ENCODE results near the gene C1GALT1C1.
"Not testable (repeated sequence)": the region's sequence is repeated elsewhere in the genome, so short reads cannot be mapped to it uniquely, and the experiment has no call there.

The C1GALT1C1 gene

DNA sequence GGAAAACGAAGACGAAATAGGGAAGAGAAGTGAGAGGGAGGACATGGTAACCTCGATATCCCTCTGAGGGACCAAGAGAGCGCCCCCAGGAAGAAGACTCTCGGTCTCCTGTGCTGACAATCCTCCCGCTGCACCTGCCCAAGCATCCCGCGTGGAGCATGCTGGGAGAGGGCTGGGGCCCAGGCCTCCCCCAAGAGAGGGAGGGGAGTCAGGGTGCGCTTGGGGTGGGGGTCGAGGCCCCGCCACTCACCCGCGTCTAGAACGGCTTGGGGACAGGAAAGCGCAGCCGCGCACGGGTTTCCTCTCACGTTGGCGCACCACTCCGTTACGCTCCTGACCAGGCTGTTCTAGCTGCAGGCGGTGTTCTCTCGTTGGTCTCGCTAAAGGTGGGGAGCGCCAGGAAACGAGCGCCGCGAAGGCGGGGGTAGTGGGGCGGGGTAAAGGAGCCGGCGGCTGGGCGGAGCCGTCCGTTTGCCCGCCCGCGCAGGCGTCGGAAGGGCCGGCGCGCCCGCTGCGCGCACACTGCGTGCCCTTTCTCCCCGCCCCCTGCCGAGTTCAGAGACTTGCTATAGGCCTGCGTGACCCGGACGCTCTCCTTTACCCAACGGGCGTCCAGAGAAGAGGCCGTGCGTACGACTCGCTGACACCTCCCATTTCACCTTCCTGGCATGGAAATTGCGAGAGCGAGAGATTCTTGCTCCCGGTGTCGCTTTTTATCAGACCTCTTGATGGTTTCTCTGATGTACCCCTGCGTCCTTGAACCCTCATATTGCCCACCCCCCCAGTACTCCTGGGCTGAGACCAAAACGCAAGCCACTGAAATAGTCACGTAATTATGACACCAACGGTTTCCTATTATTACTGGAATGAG, at the start of gene C1GALT1C1:
Gene C1GALT1C1 (minus strand): TSS at position 388 of the 871 bp plus-strand sequence. CDS start 2,888 bp downstream, outside the sequence.
- peak; percentile 94 for DNase-seq

DNA sequence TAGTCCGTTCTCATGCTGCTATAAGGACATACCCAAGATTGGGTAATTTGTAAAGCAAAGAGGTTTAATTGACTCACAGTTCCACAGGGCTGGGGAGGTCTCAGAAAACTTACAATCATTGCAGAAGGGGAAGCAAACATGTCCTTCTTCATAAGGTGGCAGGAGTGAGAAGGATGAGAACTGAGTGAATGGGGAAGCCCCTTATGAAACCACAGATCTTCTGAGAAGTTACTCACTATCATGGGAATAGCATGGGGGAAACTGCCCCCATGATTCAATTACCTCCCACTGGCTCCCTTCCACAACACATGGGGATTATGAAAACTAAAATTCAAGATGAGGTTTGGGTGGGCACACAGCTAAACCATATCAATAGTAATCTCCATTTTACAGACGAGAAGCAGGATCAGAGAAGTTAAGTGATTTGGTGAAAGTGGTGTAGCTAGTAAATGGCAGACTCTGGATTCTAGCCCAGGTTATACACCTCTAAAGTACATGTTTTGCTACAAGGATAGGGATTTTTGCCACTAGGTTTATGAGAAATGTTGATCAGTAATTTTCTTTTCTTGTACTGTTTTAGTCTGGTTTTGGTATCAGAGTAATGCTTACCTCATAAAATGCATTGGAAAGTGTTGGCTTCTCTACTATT, 47.3 kb upstream of the C1GALT1C1 start:
- DNase-seq = no peak

DNA sequence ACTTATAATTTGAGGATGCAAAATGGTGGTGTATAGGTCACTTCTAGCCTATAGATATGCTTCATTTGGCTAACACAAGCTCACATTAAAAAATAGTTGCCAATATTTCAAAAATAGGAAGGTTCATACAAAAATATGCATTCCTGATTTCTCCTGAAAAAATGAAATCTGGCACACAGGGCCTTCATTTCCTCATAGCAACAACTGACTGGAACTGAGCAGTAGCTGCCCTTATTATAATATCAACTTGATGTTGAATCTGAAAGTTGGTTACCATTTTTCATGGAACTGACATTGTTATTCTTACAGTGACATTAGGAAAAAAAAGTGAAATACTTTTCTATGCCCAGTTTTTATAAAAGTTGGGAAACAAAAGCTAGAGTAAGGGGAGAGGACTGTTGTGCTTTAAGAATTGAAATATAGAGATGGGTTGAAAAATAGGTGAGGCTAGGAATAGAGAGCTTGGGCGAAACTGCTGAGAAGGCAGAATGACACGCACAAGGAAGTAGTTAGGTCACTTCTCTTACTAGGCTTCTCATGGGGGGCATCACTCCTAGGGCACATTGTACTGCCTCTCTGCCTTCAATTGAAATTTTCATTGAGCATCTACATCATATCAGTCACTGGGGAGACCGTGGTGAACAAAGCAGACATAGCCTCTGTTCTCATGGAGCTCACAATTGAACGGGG, 43.1 kb upstream of the C1GALT1C1 start:
- DNase-seq = no peak

DNA sequence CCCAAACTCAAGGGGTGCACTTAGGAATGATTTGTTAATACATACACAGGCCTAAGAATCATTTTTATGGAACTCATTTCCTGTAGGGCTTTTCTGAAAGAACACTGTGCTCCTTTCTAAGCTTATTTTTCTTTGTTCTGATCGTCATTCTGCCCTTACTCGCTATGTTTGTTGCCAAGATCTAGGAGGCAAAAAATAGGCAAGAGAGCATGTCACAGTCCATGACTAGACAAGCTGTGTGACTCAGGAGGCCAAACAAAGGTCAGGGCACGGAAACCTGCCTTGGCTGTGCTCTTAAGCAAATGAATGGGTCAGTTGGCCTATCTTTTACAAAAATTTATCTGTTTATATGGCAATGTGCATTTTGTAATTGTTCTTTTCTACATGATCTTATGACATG, 42.5 kb upstream of the C1GALT1C1 start:
- no peak for DNase-seq

DNA sequence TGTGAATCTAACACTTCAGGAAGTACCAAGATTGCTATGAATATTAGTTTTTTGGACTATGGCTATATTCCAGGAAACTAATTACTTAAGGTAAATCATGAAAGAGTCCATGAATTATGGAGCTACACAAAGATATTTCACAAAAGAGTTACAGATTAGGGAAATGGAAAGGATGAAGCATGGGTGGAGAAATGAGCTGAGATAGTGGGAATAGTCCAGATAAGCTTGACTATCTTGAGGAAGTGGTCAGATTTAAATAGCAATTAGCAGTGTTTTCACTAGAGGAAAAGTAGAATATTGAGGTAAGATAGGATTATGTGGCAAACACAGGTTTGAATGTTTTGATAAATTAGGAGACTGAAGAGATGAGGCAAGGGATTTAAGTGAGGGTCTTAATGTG, 42.1 kb upstream of the C1GALT1C1 start:
- no peak for DNase-seq

- DNase-seq = no peak
Measured at GRCh38 chrX:120668357-120668756, 38.5 kb upstream of the C1GALT1C1 start.

- DNase-seq = not testable (repeated sequence)
Measured at GRCh38 chrX:120664535-120664934, 34.7 kb upstream of the C1GALT1C1 start.

GRCh38 chrX:120664081-120664480, 34.2 kb upstream of the C1GALT1C1 start:
- DNase-seq = no peak

- no peak for DNase-seq
Measured at GRCh38 chrX:120662662-120663061, 32.8 kb upstream of the C1GALT1C1 start.

GRCh38 chrX:120660637-120661036, 30.8 kb upstream of the C1GALT1C1 start:
- no peak for DNase-seq

DNA sequence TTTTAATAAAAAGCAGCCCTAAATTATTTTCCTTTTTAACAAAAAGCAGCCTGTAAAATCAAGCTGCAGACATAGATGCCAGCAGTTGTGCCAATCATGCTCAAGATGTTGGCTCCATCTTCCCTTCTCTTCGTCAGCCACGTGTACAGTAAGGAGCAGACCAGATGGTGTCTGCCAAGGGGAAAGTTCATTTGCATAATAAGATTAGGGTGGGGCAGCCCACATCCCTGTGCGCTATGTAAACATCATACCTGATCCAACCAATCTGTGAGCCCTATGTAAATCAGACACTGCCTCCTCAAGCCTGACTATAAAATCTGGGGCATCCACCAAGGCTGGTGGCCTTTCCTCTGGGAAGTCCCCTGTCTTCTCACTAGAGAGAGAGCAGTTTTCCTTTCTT, 23.1 kb upstream of the C1GALT1C1 start:
- no peak for DNase-seq

DNA sequence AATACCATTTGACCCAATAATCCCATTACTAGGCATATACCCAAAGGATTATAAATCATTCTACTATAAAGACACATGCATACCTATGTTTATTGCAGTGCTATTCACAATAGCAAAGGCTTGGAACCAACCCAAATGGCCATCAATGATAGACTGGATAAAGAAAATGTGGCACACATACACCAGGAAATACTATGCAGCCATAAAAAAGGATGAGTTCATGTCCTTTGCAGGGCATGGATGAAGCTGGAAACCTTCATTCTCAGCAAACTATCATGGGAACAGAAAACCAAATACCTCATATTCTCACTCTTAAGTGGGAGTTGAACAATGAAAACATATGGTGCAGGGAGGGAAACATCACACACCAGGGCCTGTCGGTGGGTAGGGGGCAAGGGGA, 22.4 kb upstream of the C1GALT1C1 start:
- not testable (repeated sequence) for DNase-seq

DNA sequence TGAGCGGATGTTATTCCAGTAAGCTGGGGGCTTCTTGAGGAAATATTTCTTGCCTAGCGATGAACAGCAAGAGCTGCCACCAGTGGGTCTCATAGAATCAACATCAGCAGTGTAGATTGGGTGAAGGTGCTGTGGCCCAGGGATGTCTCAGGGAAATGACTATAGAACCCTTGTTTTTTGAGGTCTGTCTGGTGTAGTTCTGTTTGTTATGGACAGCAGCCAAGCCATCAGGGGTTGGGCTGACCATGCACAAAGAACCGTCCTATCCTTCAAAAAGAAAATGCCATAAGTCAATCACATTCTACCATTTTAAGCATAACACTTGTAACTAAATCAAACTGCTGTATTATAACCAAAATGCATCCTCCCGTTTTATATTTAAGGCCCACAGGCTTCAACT, 17.3 kb upstream of the C1GALT1C1 start:
- DNase-seq = no peak

DNA sequence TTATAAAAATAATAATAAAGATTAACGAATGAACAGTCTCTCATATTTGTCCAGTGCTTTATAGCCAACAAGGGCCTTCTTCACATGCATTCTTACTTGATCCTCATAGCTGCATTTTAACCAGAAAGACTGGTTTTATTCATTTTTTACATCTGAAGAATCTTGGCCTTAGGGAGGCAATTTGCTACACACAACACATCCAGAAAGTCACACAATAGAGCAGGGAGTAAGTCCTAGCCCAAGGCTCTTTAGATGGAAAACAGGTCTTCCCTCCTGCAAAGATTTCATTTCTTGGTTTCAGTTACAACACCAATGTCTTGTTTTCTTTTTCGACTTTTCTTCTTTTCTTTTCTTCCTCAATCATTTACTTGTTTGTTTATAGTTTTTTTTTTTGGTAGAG, 13.0 kb upstream of the C1GALT1C1 start:
- no peak for DNase-seq

GRCh38 chrX:120638619-120639018, 8.8 kb upstream of the C1GALT1C1 start:
- DNase-seq = no peak

- DNase-seq = no peak
Measured at GRCh38 chrX:120625371-120625770, 4.5 kb downstream of the C1GALT1C1 start.

GRCh38 chrX:120617996-120618630, 11.7 kb downstream of the C1GALT1C1 start:
- no peak for DNase-seq

DNA sequence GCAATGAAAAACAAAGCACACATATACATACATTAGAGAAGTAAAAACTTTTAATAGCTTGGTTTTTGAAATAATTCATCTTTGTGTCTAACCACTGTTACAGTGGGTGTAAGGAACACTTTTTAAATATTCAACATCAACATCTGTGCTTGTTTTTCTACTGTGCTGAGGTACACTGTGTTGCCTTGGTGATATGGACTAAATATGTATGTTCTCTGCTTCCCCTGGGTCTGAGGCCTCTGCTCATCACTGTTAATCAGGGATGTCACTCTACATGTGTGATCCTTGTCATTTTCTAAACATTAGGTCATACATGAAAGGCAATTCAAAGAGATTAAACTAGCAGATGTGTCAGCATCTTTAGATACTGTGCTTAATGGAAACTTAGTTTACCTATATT, 15.0 kb downstream of the C1GALT1C1 start:
- no peak for DNase-seq

DNA sequence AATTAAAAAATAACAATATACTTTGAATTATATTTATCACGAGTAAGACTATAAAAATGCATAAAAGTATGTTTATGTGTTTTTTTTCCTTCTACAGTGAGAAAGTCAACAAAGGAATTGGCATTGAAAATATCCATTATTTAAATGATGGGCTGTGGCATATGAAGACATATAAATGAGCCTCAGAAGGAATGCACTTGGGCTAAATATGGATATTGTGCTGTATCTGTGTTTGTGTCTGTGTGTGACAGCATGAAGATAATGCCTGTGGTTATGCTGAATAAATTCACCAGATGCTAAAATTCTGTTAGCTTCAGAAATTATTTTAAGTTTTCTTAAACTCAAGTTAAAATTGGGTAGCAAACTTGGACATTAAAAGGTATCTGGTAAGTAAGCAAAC, 17.8 kb downstream of the C1GALT1C1 start:
- no peak for DNase-seq

DNA sequence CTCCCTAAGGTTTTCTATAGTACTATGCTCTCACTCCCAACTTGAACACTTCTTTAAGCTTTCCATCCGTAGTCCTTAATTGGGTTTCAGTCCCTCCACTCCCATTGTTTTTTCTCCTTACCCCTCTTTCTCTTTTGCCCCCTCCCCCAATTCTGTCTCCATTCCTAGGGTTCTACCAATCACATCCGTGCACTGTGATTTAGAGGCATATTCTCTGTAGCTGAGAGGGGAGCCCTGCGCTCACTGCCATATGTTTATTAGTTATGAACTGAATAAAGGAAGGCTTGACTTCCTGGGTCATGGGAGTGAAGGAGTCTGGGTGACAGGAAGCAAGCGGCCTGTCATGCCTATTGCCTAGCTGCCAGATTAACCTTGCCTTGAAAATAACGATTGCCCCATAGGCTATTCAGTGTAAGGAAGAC, 25.5 kb downstream of the C1GALT1C1 start:
- peak; percentile 42 for DNase-seq

DNA sequence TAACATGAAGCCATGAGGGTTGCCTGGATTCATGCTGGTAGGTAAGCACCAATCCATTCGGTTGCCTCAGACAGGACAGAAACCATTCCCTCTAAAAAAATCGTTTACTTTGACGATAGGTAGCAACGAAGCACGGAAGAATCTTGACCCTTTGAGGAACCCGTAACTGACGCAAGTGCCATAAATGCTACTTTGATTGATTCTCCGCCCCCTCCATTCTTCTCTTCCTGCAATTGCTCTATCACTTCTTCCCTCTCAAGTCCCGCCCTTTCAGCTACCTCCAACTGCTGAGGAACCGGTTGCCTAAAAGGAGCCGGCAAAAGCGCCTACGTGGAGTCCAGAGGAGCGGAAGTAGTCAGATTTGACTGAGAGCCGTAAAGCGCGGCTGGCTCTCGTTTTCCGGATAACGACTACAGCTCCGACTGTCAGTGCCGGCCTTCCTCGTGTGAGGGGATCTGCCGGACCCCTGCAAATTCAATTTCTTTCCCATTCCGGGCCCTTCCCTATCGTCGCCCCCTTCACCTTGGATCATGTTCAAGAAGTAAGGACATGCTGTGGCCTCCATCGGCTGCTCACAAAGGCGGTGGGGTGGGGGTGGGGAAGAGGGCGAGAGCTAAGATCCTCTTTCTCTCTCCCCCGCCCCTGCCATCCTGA, 26.0 kb downstream of the C1GALT1C1 start, which contains the start of gene MCTS1:
Gene MCTS1 (plus strand): TSS at position 395 of the 654 bp plus-strand sequence. CDS start 136 bp downstream, at position 531.
- DNase-seq = peak; percentile 80

GRCh38 chrX:120585702-120586101, 44.2 kb downstream of the C1GALT1C1 start:
- no peak for DNase-seq
